K562 (cell line): ENCODE measurements around the gene UCHL5. TPM values are rescaled to one million over a fixed set of nuclear protein-coding genes. Genes with fewer than 3 reads are reported as not detected.

ENCODE experiments used
- ARHGAP35 ChIP-seq: fragments of 450-650 bp; IDR thresholded peaks from 2 replicates; pipeline ENCODE4 v1.6.1; 2018; ENCODE audit not compliant: partially characterized antibody
- BDP1 ChIP-seq: IDR thresholded peaks from 3 replicates; pipeline ENCODE4 v1.6.1; 2011; ENCODE audit not compliant: insufficient read length, insufficient read depth
- GTF2A2 ChIP-seq: IDR thresholded peaks from 2 replicates; pipeline ENCODE4 v1.6.1; 2016; ENCODE audit warnings: mild to moderate bottlenecking, missing genetic modification characterization, missing compliant biosample characterization
- GTF2B ChIP-seq: IDR thresholded peaks from 2 replicates; pipeline ENCODE4 v1.6.1; 2011; ENCODE audit not compliant: insufficient read length; ENCODE audit errors: extremely low read depth
- GTF3C2 ChIP-seq: IDR thresholded peaks from 3 replicates; pipeline ENCODE4 v1.6.1; 2011; ENCODE audit warnings: borderline replicate concordance, mild to moderate bottlenecking, moderate library complexity; ENCODE audit not compliant: insufficient read length; ENCODE audit errors: extremely low read depth
- HLTF ChIP-seq: fragments of 450-650 bp; IDR thresholded peaks from 2 replicates; pipeline ENCODE4 v1.6.1; 2016
- MNT ChIP-seq, 2 experiments: fragments of 450-650 bp; conservative IDR thresholded peaks; 2 replicates each; pipeline ENCODE4 v1.6.1; 2017; ENCODE audit warnings: mild to moderate bottlenecking in 2 of 2, moderate library complexity in 2 of 2
- PHF20 ChIP-seq: fragments of 450-650 bp; IDR thresholded peaks from 2 replicates; pipeline ENCODE4 v1.6.1; 2018; ENCODE audit not compliant: partially characterized antibody
- RFX7 ChIP-seq: fragments of 250-450 bp; sonication (Bioruptor Pico); IDR thresholded peaks from 2 replicates; pipeline ENCODE4 v1.5.1; 2021; ENCODE audit warnings: mild to moderate bottlenecking
- ZC3H4 ChIP-seq: sonication (generic); formaldehyde crosslinking; IDR thresholded peaks from 2 replicates; pipeline ENCODE4 v1.9.0; 2021; ENCODE audit warnings: missing genetic modification reagents, borderline replicate concordance
- ZNF316 ChIP-seq: fragments of 450-650 bp; IDR thresholded peaks from 2 replicates; pipeline ENCODE4 v1.6.1; 2016
- ZNF551 ChIP-seq: fragments of 250-450 bp; sonication (Bioruptor Pico); IDR thresholded peaks from 2 replicates; pipeline ENCODE4 v1.5.0; 2021; ENCODE audit warnings: mild to moderate bottlenecking, moderate library complexity
- ZNF589 ChIP-seq: fragments of 200-800 bp; sonication (Bioruptor generic); IDR thresholded peaks from 2 replicates; pipeline ENCODE4 v1.6.1; 2016; ENCODE audit warnings: low read depth, missing genetic modification characterization, missing compliant biosample characterization
- ZNF696 ChIP-seq: fragments of 250-450 bp; sonication (Bioruptor Pico); conservative IDR thresholded peaks from 2 replicates; pipeline ENCODE4 v1.4.0; 2020; ENCODE audit warnings: mild to moderate bottlenecking, moderate library complexity
- ZNF75A ChIP-seq: fragments of 450-650 bp; formaldehyde crosslinking; IDR thresholded peaks from 2 replicates; pipeline ENCODE4 v1.4.0; 2020; ENCODE audit warnings: mild to moderate bottlenecking
- ZSCAN32 ChIP-seq: fragments of 450-650 bp; formaldehyde crosslinking; IDR thresholded peaks from 2 replicates; pipeline ENCODE4 v1.4.0; 2020; ENCODE audit warnings: mild to moderate bottlenecking, moderate library complexity
- polyA plus RNA-seq, 8 experiments: library from polyadenylated mRNA; depleted of rRNA in 4 of 8; stranded (reverse) in 5 of 8; unstranded in 3 of 8; fragments of >200 nt; fragmentation: Nextera tagmentation in 2 of 8; fragmentation: Illumina TruSeq in 1 of 8; extraction: Ambion mirVana in 2 of 8; extraction: Trizol in 1 of 8; gene quantifications; 2 replicates each; pipeline versions ENCODE4 v1.2.1 to v1.2.3, GENCODE V29; 2011 to 2014; ENCODE audit warnings: inconsistent platforms in 1 of 8, missing spikeins in 1 of 8
- total RNA-seq, 7 experiments: library from RNA; depleted of rRNA in 6 of 7; stranded (reverse); fragments of >200 nt in 6 of 7; fragmentation: Illumina TruSeq in 2 of 7; extraction: Trizol in 2 of 7; gene quantifications; 2 replicates each; pipeline versions ENCODE4 v1.2.1 to v1.2.3, GENCODE V29; 2011 to 2021; ENCODE audit warnings: low replicate concordance in 1 of 7
- TF ChIP-seq, protein P1 (sequence below): fragments of 200-800 bp; sonication (Bioruptor generic); IDR thresholded peaks from 2 replicates; pipeline ENCODE4 v1.6.1; 2016; ENCODE audit warnings: missing genetic modification characterization, missing compliant biosample characterization
- TF ChIP-seq, protein P2 (sequence below): fragments of 450-650 bp; formaldehyde crosslinking; IDR thresholded peaks from 2 replicates; pipeline ENCODE4 v1.4.0; 2020; ENCODE audit warnings: mild to moderate bottlenecking, moderate library complexity

UCHL5 gene
- total and polyA plus RNA-seq, 9 of the 15 experiments (the other 6 are each of a cell fraction or from before 2014, with no cell fraction given), result 61.0 to 206 (median 122) TPM

GRCh38 chr1:193068013-193068412 is 8.9 kb upstream of the UCHL5 start (continued):
- TF ChIP-seq, protein P1, sequence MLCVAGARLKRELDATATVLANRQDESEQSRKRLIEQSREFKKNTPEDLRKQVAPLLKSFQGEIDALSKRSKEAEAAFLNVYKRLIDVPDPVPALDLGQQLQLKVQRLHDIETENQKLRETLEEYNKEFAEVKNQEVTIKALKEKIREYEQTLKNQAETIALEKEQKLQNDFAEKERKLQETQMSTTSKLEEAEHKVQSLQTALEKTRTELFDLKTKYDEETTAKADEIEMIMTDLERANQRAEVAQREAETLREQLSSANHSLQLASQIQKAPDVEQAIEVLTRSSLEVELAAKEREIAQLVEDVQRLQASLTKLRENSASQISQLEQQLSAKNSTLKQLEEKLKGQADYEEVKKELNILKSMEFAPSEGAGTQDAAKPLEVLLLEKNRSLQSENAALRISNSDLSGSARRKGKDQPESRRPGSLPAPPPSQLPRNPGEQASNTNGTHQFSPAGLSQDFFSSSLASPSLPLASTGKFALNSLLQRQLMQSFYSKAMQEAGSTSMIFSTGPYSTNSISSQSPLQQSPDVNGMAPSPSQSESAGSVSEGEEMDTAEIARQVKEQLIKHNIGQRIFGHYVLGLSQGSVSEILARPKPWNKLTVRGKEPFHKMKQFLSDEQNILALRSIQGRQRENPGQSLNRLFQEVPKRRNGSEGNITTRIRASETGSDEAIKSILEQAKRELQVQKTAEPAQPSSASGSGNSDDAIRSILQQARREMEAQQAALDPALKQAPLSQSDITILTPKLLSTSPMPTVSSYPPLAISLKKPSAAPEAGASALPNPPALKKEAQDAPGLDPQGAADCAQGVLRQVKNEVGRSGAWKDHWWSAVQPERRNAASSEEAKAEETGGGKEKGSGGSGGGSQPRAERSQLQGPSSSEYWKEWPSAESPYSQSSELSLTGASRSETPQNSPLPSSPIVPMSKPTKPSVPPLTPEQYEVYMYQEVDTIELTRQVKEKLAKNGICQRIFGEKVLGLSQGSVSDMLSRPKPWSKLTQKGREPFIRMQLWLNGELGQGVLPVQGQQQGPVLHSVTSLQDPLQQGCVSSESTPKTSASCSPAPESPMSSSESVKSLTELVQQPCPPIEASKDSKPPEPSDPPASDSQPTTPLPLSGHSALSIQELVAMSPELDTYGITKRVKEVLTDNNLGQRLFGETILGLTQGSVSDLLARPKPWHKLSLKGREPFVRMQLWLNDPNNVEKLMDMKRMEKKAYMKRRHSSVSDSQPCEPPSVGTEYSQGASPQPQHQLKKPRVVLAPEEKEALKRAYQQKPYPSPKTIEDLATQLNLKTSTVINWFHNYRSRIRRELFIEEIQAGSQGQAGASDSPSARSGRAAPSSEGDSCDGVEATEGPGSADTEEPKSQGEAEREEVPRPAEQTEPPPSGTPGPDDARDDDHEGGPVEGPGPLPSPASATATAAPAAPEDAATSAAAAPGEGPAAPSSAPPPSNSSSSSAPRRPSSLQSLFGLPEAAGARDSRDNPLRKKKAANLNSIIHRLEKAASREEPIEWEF (CRISPR knock-in tag), result no peak
- no peak for TF ChIP-seq BDP1
- no peak for TF ChIP-seq ZC3H4 (CRISPR knock-in tag)
- TF ChIP-seq GTF2A2 (tag), result no peak
- no peak for TF ChIP-seq ARHGAP35
- TF ChIP-seq ZNF551 (CRISPR knock-in tag), result no peak
- no peak for TF ChIP-seq ZNF316
- TF ChIP-seq HLTF, result no peak
- peak; percentile 50 to 62; a peak in 3 of 4 replicates for TF ChIP-seq MNT (conservative IDR thresholded peaks at IDR 0.05)
- TF ChIP-seq ZNF696 (CRISPR knock-in tag), result no peak
- no peak for TF ChIP-seq GTF2B
- TF ChIP-seq PHF20, result no peak
- TF ChIP-seq ZSCAN32 (CRISPR knock-in tag), result no peak
- TF ChIP-seq ZNF75A (CRISPR knock-in tag), result no peak
- TF ChIP-seq GTF3C2, result no peak
- TF ChIP-seq, protein P2, sequence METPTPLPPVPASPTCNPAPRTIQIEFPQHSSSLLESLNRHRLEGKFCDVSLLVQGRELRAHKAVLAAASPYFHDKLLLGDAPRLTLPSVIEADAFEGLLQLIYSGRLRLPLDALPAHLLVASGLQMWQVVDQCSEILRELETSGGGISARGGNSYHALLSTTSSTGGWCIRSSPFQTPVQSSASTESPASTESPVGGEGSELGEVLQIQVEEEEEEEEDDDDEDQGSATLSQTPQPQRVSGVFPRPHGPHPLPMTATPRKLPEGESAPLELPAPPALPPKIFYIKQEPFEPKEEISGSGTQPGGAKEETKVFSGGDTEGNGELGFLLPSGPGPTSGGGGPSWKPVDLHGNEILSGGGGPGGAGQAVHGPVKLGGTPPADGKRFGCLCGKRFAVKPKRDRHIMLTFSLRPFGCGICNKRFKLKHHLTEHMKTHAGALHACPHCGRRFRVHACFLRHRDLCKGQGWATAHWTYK, result no peak
- peak; percentile 61; the same call in 1 of the 2 replicates for TF ChIP-seq ZNF589
- TF ChIP-seq RFX7, result no peak
